ENCODE data around the gene METTL6.
A peak's percentile ranks its signal among the peaks of the same experiment; 100 is the strongest.
"Not testable (repeated sequence)": the region's sequence is repeated elsewhere in the genome, so short reads cannot be mapped to it uniquely, and the experiment has no call there.

METTL6 gene, protein sequence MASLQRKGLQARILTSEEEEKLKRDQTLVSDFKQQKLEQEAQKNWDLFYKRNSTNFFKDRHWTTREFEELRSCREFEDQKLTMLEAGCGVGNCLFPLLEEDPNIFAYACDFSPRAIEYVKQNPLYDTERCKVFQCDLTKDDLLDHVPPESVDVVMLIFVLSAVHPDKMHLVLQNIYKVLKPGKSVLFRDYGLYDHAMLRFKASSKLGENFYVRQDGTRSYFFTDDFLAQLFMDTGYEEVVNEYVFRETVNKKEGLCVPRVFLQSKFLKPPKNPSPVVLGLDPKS

DNA sequence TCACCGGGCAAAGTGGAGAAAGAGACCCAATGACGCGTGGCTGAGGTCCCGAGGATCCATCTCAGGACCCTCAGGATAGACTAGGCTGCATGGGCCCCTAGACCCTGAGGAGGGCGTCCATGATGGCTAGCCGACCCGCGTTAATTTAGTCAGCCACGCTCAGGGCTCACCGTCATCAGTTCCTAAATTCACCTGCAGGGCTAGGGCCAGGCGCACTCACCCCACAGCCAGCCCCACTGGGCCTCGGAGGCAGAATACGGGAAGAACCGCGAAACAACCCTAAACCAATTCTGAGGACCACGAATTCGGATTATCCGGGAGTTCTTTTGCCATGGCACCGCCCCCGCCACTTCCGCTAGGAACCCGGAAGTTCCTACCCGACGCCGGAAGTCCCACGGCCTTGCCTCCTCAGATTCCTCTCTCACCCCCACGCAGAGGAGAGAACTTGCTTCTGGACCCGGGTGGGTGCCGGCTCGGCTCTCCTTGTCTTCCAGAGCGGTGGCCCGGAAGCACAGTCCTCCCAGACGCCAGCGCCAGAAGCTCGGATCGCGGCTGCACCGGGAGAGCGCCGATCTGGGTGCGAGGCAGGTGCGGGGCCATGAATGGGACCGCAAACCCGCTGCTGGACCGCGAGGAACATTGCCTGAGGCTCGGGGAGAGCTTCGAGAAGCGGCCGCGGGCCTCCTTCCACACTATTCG, at the start of gene METTL6, which contains the start of gene EAF1:
TSS of gene METTL6 (minus strand) at position 363 of the 699 bp plus-strand sequence. CDS start 1,033 bp downstream, outside the sequence.
TSS of gene EAF1 (plus strand) at position 417 of the 699 bp plus-strand sequence. CDS start at position 599, 182 bp downstream.
- DNase-seq = peak; percentile 72 to 80

GRCh38 chr3:15476378-15476777, 49.0 kb upstream of the METTL6 start:
- DNase-seq = no peak

DNA sequence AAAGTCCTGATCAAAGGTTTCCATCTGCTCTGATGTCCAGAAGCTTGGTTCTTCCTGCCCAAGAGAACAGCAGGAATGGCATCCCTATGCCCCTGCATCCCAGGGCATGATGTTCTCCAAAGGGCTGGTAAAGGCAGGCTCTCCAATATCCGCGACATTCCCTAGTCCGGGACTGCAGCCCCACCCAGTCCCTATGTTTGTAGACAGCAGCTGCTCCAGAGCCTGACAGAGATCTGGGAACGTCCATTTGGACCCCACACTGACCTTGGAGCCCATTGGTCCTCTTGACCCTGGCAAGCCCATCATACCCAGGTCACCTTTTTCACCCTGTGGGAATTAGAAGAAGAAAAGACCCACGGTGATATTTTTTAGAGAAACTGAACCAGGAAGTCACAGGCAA, 47.8 kb upstream of the METTL6 start:
- DNase-seq = no peak

DNA sequence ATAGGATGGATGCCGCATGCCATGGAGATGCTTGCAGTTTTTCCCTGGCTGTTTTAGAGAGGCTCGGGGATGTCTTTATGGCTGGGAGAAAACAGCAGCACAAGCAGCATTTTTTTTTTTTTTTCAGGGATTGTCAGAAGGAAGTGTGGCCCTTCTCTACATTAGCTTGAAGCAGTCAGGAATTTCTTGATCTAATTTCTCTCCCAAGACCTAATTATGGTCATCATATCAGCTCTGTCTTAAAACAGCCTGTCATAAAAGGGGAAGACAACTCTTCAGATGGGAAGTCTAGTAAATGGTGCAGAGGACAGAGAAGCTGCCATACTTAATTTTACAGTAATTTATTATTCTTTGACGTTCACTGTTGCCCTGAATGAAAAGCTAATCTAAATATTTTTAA, 44.5 kb upstream of the METTL6 start:
- no peak for DNase-seq

- no peak for DNase-seq
Observed at GRCh38 chr3:15470849-15471248, 43.5 kb upstream of the METTL6 start.

DNA sequence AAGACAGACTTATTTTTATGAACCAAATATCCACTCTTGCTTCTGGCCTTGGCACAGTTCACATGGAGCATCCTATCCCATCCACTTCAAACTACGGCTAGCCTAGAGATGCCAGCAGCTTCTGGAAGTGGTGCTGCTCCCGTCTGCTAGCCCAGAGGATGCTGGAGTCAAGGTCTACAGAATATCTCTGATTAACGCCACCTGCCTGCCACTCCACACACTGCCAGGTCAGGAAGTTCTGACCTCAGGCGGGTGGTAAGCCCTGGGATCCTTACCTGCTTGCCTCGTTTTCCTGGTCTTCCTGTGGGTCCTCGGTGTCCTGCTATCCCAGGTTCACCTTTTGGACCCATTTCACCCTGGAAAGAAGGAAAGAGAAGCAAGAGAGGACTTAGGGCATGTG, 42.9 kb upstream of the METTL6 start:
- DNase-seq = no peak

- DNase-seq = no peak
Observed at GRCh38 chr3:15467227-15468181, 40.2 kb upstream of the METTL6 start.

DNA sequence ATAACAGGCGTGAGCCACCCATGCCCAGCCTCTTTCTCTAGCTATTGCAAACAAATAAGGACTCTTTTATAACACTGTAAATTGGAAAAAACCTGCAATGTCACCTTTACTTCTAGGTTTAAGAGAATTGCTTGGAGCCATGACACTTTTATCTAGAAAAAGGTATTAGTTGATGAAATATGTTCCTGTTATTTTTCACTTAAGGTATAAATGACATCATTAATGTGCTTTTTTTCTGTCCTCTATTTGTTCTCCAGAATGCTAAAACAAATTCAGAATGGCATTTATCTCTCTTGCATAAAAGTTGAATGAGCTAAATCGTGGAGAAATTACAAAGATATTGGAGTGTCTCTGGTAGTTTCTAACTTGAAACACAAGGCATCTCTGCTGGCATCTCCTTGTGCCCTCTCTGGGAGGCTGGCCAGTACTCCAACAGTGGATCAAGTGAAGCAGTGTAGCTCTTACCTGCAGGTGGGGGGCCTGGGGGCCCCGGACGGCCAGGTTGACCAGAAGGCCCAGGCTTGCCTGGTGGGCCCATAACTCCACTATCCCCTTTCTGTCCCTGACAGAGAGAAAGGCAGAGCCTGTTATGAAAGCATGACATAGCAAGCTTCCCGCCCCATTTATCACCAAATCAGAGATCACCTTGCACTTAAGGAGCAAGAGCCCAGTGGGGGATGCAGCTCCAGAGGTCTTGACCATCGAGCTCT, 38.7 kb upstream of the METTL6 start:
- no peak for DNase-seq

GRCh38 chr3:15462451-15462850, 35.1 kb upstream of the METTL6 start:
- DNase-seq = no peak

GRCh38 chr3:15460891-15461531, 33.7 kb upstream of the METTL6 start:
- DNase-seq = no peak

DNA sequence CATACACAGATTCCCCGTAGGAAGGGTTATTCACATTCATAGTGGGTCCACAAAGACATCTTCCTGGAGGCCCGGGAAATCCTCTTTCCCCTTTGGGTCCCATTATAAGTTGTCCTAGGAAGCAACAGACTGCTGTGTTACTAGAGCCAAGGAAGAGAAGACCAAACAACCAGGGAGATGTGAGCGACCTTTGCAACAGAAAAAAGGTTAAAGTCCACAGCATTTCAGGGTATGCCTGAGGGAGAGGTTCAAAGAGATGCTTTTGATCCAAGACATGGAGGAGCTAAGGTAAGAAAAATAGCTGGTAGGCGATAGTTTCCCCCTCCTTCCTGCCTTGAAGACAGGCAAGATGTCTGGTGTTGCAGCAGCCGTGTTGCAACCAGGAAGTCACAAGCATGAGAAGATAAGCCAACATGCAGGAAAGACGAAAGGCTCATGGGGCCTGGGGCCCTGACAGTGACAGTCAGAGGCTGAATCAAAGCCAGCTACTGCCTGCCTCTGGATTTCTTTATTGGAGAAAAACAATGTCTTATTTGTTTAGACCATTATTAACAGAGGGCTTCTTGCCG, 31.0 kb upstream of the METTL6 start:
- DNase-seq = no peak

DNA sequence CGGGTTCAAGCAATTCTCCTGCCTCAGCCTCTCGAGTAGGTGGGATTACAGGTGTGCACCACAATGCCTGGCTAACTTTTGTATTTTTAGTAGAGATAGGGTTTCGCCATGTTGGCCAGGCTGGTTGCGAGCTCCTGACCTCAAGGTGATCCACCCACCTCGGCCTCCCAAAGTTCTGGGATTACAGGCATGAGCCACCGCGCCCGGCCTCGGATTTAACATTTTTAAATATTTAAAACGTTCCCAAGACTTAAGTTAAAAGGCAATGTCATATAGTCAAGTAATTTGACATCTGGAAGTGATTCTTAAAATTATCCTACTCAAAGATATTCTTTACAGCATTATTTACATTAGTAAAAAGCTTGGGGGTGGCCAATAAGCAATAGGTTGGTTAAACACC, 29.6 kb upstream of the METTL6 start:
- DNase-seq = not testable (repeated sequence)

- no peak for DNase-seq
Observed at GRCh38 chr3:15456321-15456720, 29.0 kb upstream of the METTL6 start.

DNA sequence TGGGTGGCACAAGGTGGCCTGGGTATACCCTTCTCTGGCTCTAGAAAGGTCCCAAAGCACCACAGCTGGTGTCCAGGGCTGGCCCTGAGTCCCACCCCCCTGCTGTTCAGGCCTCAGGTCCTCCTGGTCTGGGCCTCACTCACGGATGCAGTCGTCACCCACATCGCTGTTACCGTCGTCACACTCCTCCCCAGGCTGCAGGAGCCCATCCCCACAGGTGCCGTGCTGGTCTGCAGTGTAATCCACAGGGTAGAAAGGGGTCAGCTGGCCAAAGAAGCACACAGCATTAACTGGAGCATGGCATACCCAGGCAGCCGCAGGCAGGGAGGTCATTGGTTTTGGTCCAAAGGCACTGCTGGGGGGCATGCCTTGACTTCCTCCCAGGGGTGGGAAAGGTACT, 28.4 kb upstream of the METTL6 start:
- DNase-seq = no peak

DNA sequence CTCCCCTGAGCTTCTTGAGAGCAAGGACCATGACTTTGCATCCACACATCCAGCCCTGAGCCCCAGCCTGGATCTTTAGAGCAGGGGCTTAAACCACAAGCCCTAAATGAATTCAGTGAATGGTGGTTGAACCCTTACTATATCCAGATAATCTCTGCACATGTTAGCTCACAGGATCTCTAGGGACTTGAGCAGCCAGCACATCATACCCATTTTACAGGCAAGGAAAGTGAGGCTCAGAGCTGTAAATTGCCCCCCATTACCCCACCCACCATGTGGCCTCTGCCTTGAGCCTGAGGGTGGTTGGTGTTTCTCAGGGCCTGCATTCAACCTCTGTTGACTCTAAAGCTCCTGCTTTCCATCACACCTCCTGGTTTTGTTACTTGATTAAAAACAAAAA, 27.6 kb upstream of the METTL6 start:
- no peak for DNase-seq

GRCh38 chr3:15453991-15454625, 26.8 kb upstream of the METTL6 start:
- DNase-seq = no peak

- DNase-seq = no peak
Observed at GRCh38 chr3:15453501-15453900, 26.2 kb upstream of the METTL6 start.

GRCh38 chr3:15452961-15453360, 25.6 kb upstream of the METTL6 start:
- no peak for DNase-seq

DNA sequence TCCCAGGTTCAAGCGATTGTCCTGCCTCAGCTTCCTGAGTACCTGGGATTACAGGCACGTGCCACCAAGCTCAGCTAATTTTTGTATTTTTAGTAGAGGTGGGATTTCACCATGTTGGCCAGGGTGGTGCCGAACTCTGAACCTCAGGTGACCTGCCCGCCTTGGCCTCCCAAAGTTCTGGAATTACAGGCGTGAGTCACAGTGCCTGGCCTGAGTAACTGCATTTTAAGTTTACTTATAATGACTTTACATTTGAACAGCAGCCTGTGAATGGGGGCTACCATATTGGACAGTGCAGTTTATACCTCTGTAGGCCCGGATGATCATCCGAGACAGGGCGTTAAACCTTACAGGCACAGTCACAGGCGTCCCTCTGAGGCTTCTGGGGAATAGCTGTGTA, 24.8 kb upstream of the METTL6 start:
- DNase-seq = no peak

GRCh38 chr3:15451216-15452113, 24.1 kb upstream of the METTL6 start:
- DNase-seq = no peak
